Measurements from ENCODE around the gene PRR7.

GRCh38 chr5:177453852-177454396 is 7.3 kb downstream of the PRR7 start:
- no peak for TF ChIP-seq CTCF (IDR thresholded peaks at IDR 0.05)
- no peak for TF ChIP-seq POLR2A (IDR thresholded peaks at IDR 0.05)

Data from thyroid gland (tissue), 4 donors.